Muscle of leg (tissue), 11 donors: Measurements from ENCODE around the gene BHLHA15. TPM values are rescaled to one million over a fixed set of nuclear protein-coding genes. Genes with fewer than 3 reads are reported as not detected.

ENCODE experiments used
- DNase-seq: peaks from one replicate; pipeline ENCODE4 v3.0.0; 2013
- H3K27ac ChIP-seq: one replicate; pipeline ENCODE4 v1.5.1; 2013; ENCODE audit warnings: mild to moderate bottlenecking, low read length, control low read depth
- H3K27me3 ChIP-seq: one replicate; pipeline ENCODE4 v1.6.1; 2013; ENCODE audit warnings: low read length; ENCODE audit not compliant: control insufficient read depth, insufficient read depth
- H3K36me3 ChIP-seq: one replicate; pipeline ENCODE4 v1.6.1; 2013; ENCODE audit warnings: low read length; ENCODE audit not compliant: control insufficient read depth, insufficient read depth
- H3K4me1 ChIP-seq: one replicate; pipeline ENCODE4 v1.6.1; 2013; ENCODE audit warnings: low read length; ENCODE audit not compliant: control insufficient read depth, insufficient read depth
- H3K4me3 ChIP-seq: one replicate; pipeline ENCODE4 v1.5.1; 2013; ENCODE audit warnings: low read length, control low read depth
- H3K9me3 ChIP-seq: replicated peaks from 2 replicates; pipeline ENCODE4 v1.6.1; 2013; ENCODE audit warnings: low read depth, low read length; ENCODE audit not compliant: control insufficient read depth
- WGBS: methylation state at CpG from one replicate; pipeline ENCODE4 v1.1.5; 2013; ENCODE audit warnings: missing lambda C conversion rate; ENCODE audit not compliant: insufficient coverage; 5-methylcytosine and 5-hydroxymethylcytosine counted together
- polyA plus RNA-seq, 8 donors: library from polyadenylated mRNA; unstranded; fragments of 120-200 nt; gene quantifications; one replicate each; pipeline versions ENCODE4 v1.2.1 to v1.2.3, GENCODE V29; 2013; ENCODE audit warnings: inconsistent platforms in 1 of 8, low replicate concordance in 1 of 8; ENCODE audit not compliant: insufficient read length in 8 of 8, insufficient read depth in 1 of 8
- total RNA-seq: library from RNA; stranded (reverse); fragments of 120-200 nt; gene quantifications from one replicate; pipeline ENCODE4 v1.2.4, GENCODE V29; 2013

BHLHA15 gene
- total and polyA plus RNA-seq, 9 donors = 0.26 to 1.0 (median 0.41) TPM

- no peaks in the 10 kb centered on the region for H3K4me1 ChIP-seq
- no peak overlapping the region for H3K4me3 ChIP-seq
- H3K27me3 ChIP-seq = no peaks in the 10 kb centered on the region
- no peak overlapping the region for H3K27ac ChIP-seq
- DNase-seq = no peak
- peaks cover 40% of the 10 kb centered on the region for H3K36me3 ChIP-seq
- H3K9me3 ChIP-seq = no peaks in the 10 kb centered on the region
- 100% methylated on average over 3 of the region's 10 CpGs for WGBS
Observed at GRCh38 chr7:98234429-98235147, 23.3 kb downstream of the BHLHA15 start.

- H3K27me3 ChIP-seq = no peaks in the 10 kb centered on the region
- 96% methylated on average over 10 of the region's 11 CpGs for WGBS
- H3K4me3 ChIP-seq = no peak overlapping the region
- DNase-seq = no peak
- no peaks in the 10 kb centered on the region for H3K4me1 ChIP-seq
- peaks cover 37% of the 10 kb centered on the region for H3K36me3 ChIP-seq
- no peak overlapping the region for H3K27ac ChIP-seq
- no peaks in the 10 kb centered on the region for H3K9me3 ChIP-seq
Observed at GRCh38 chr7:98235901-98236300, 24.7 kb downstream of the BHLHA15 start.

- Histone ChIP-seq H3K9me3 (no peaks in the 10 kb centered on the region), H3K4me1 (no peaks in the 10 kb centered on the region), H3K4me3 (no peak overlapping the region), H3K27ac (no peak overlapping the region), H3K27me3 (no peaks in the 10 kb centered on the region), H3K36me3 (peaks cover 43% of the 10 kb centered on the region)
- WGBS = 92% methylated on average over 23 of the region's 25 CpGs
- no peak for DNase-seq
Observed at GRCh38 chr7:98236355-98237185, 25.3 kb downstream of the BHLHA15 start.

GRCh38 chr7:98238076-98238475 lies 26.8 kb downstream of the BHLHA15 start:
- Histone ChIP-seq H3K4me3 (no peak overlapping the region), H3K36me3 (peaks cover 51% of the 10 kb centered on the region)
- no peak for DNase-seq

GRCh38 chr7:98238976-98239375 lies 27.7 kb downstream of the BHLHA15 start:
- no peak overlapping the region for H3K4me3 ChIP-seq
- H3K36me3 ChIP-seq = peaks cover 51% of the 10 kb centered on the region
- H3K27me3 ChIP-seq = no peaks in the 10 kb centered on the region
- H3K27ac ChIP-seq = no peak overlapping the region
- no peak for DNase-seq
- no peaks in the 10 kb centered on the region for H3K9me3 ChIP-seq
- 95% methylated on average over 7 of the region's 9 CpGs for WGBS
- H3K4me1 ChIP-seq = no peaks in the 10 kb centered on the region

More at GRCh38 chr7:98238076-98238475, 26.8 kb downstream of the BHLHA15 start:
- no peak overlapping the region for H3K27ac ChIP-seq
- H3K4me1 ChIP-seq = no peaks in the 10 kb centered on the region
- no peaks in the 10 kb centered on the region for H3K9me3 ChIP-seq
- WGBS = 89% methylated on average over 4 of the region's 4 CpGs
- H3K27me3 ChIP-seq = no peaks in the 10 kb centered on the region

- Histone ChIP-seq H3K36me3 (peaks cover 64% of the 10 kb centered on the region), H3K27me3 (no peaks in the 10 kb centered on the region), H3K4me3 (no peak overlapping the region), H3K27ac (no peak overlapping the region), H3K4me1 (no peaks in the 10 kb centered on the region), H3K9me3 (no peaks in the 10 kb centered on the region)
- 56% methylated on average over 13 of the region's 19 CpGs for WGBS
- DNase-seq = peak; percentile 19
Observed at GRCh38 chr7:98240961-98241673, 29.9 kb downstream of the BHLHA15 start.

- no peak for DNase-seq
- Histone ChIP-seq H3K36me3 (peaks cover 59% of the 10 kb centered on the region), H3K9me3 (no peaks in the 10 kb centered on the region)
Observed at GRCh38 chr7:98241674-98242241, 30.5 kb downstream of the BHLHA15 start.

GRCh38 chr7:98242342-98242741 lies 31.1 kb downstream of the BHLHA15 start:
- peaks cover 61% of the 10 kb centered on the region for H3K36me3 ChIP-seq
- H3K4me1 ChIP-seq = no peaks in the 10 kb centered on the region
- no peaks in the 10 kb centered on the region for H3K9me3 ChIP-seq
- no peaks in the 10 kb centered on the region for H3K27me3 ChIP-seq
- 90% methylated on average over 1 of the region's 1 CpG for WGBS
- H3K27ac ChIP-seq = no peak overlapping the region
- DNase-seq = no peak
- no peak overlapping the region for H3K4me3 ChIP-seq

More at GRCh38 chr7:98241674-98242241, 30.5 kb downstream of the BHLHA15 start:
- Histone ChIP-seq H3K4me3 (no peak overlapping the region), H3K27ac (no peak overlapping the region), H3K4me1 (no peaks in the 10 kb centered on the region), H3K27me3 (no peaks in the 10 kb centered on the region)
- WGBS = 81% methylated on average over 15 of the region's 16 CpGs

GRCh38 chr7:98242934-98243333 lies 31.7 kb downstream of the BHLHA15 start:
- Histone ChIP-seq H3K27me3 (no peaks in the 10 kb centered on the region), H3K27ac (no peak overlapping the region), H3K4me1 (no peaks in the 10 kb centered on the region), H3K36me3 (peaks cover 58% of the 10 kb centered on the region), H3K4me3 (no peak overlapping the region), H3K9me3 (no peaks in the 10 kb centered on the region)
- 89% methylated on average over 4 of the region's 4 CpGs for WGBS
- DNase-seq = no peak
